OCI-LY1 (cell line): ENCODE data around the gene PFN4.
"Not testable (repeated sequence)": the region's sequence is repeated elsewhere in the genome, so short reads cannot be mapped to it uniquely, and the experiment has no call there.

ENCODE experiments used
- EZH2 ChIP-seq: fragments of 200-600 bp; sonication (generic), shearing (Covaris generic); IDR thresholded peaks from 2 replicates; pipeline ENCODE4 v1.8.0; 2017; ENCODE audit warnings: borderline replicate concordance, mixed run types, mild to moderate bottlenecking, antibody characterized with exemption, low read length, moderate library complexity, mixed read lengths
- TF ChIP-seq, protein P1 (sequence below): fragments of 200-600 bp; sonication (generic), shearing (Covaris generic); IDR thresholded peaks from 2 replicates; pipeline ENCODE4 v1.5.1; 2017; ENCODE audit warnings: mild to moderate bottlenecking, antibody characterized with exemption, low read length, moderate library complexity, mixed read lengths

DNA sequence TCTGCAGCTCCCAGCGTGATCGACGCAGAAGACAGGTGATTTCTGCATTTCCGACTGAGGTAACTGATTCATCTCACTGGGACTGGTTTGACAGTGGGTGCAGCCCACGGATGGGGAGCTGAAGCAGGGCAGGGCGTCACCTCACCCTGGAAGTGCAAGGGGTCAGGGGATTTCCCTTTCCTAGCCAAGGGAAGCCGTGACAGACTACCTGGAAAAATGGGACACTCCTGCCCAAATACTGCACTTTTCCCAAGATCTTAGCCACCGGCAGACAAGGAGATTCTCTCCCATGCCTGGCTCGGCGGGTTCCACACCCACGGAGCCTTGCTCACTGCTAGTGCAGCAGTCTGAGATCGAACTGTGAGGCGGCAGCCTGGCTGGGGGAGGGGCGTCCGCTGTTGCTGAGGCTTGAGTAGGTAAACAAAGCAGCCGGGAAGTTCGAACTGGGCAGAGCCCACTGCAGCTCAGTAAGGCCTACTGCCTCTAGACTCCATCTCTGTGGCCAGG is 27.9 kb downstream of the PFN4 start:
- TF ChIP-seq, protein P1, sequence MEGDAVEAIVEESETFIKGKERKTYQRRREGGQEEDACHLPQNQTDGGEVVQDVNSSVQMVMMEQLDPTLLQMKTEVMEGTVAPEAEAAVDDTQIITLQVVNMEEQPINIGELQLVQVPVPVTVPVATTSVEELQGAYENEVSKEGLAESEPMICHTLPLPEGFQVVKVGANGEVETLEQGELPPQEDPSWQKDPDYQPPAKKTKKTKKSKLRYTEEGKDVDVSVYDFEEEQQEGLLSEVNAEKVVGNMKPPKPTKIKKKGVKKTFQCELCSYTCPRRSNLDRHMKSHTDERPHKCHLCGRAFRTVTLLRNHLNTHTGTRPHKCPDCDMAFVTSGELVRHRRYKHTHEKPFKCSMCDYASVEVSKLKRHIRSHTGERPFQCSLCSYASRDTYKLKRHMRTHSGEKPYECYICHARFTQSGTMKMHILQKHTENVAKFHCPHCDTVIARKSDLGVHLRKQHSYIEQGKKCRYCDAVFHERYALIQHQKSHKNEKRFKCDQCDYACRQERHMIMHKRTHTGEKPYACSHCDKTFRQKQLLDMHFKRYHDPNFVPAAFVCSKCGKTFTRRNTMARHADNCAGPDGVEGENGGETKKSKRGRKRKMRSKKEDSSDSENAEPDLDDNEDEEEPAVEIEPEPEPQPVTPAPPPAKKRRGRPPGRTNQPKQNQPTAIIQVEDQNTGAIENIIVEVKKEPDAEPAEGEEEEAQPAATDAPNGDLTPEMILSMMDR, result not testable (repeated sequence)
- TF ChIP-seq EZH2, result not testable (repeated sequence)
